SKM-1 (cell line): Measurements from ENCODE around the gene DIAPH3.
"Not testable (repeated sequence)": the region's sequence is repeated elsewhere in the genome, so short reads cannot be mapped to it uniquely, and the experiment has no call there.

Experiments
- DNase-seq: peaks from one replicate; lab custom pipeline; 2025; ENCODE audit not compliant: unreplicated experiment; lab: John Stamatoyannopoulos, UW

The DIAPH3 gene, protein sequence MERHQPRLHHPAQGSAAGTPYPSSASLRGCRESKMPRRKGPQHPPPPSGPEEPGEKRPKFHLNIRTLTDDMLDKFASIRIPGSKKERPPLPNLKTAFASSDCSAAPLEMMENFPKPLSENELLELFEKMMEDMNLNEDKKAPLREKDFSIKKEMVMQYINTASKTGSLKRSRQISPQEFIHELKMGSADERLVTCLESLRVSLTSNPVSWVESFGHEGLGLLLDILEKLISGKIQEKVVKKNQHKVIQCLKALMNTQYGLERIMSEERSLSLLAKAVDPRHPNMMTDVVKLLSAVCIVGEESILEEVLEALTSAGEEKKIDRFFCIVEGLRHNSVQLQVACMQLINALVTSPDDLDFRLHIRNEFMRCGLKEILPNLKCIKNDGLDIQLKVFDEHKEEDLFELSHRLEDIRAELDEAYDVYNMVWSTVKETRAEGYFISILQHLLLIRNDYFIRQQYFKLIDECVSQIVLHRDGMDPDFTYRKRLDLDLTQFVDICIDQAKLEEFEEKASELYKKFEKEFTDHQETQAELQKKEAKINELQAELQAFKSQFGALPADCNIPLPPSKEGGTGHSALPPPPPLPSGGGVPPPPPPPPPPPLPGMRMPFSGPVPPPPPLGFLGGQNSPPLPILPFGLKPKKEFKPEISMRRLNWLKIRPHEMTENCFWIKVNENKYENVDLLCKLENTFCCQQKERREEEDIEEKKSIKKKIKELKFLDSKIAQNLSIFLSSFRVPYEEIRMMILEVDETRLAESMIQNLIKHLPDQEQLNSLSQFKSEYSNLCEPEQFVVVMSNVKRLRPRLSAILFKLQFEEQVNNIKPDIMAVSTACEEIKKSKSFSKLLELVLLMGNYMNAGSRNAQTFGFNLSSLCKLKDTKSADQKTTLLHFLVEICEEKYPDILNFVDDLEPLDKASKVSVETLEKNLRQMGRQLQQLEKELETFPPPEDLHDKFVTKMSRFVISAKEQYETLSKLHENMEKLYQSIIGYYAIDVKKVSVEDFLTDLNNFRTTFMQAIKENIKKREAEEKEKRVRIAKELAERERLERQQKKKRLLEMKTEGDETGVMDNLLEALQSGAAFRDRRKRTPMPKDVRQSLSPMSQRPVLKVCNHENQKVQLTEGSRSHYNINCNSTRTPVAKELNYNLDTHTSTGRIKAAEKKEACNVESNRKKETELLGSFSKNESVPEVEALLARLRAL

DNA sequence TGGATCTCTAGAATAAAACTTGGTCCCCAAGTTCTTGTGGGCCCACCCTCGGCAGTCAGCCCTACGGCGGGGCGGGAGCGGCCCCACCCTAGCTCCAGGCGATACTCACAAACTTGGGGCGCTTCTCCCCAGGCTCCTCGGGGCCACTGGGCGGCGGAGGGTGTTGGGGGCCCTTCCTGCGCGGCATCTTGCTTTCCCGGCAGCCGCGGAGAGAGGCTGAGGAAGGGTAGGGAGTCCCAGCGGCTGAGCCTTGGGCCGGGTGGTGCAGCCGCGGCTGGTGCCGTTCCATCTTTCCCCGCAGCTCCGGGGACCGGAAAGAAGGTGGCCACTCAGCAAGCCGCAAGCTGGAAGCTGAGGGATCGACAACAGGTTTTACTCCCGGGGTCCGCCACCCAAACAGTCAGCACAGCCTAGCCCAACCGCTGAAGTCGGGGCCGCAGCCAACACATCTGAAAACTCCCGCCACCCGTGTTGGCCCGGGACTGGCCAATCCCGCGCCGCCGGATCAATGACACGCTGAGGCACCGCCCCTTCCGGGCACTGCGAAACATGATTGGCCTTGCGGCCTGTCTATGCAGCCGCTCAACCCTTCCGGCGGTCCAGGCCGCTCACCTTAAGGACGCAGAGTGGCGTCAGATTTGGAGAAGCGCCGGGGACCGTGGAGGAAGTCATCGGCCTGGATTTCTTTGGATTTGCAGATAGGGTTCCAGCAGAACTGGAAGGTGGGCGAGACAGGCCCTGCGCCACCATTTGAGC, at the start of gene DIAPH3:
DIAPH3 (minus strand) TSS at position 451 of the 756 bp plus-strand sequence; CDS start at position 289, 162 bp downstream.
- DNase-seq = peak; percentile 87

DNA sequence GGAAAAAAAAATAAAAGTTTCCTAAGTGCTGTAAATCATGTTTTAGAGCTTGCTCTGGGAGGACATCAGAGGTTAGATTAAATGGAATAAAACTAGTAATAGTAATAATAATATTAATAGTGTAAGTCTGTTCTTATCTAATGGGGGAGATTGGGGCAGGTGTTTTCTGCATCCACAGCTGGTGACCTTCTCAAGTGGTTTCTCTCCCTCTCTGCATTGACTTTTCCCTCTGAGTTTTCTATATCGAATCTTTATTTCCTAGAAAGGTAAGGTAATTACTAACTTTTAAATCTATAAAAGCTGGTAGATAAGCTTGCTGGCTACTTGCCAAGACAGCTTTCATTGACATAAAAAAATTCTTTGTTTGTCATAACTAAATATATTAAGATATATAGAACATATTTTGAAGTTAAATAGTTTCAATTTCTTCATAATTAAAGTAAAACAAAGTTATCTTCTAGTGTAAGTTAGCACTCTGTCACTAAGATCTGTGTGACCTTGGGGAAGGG, 49.6 kb upstream of the DIAPH3 start:
- DNase-seq = no peak

DNA sequence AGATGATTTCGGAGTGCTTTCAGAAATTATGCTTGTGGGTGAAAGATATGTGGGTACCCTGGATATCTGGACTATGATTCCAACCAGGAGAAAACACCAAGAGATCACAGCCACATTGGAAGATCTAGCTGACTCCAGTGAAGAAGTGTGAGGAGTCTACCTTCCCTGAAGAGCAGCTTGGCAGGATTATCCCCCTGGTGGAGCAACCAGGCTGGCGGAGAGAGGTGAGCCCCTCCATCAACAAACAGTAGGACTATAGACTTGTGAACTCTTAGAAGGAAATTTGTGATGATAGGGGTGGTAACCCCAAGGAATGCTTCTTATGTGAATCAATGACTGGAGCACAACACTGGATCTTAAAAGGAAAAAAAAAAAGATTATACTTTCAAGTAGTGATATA, 47.8 kb upstream of the DIAPH3 start:
- no peak for DNase-seq

DNA sequence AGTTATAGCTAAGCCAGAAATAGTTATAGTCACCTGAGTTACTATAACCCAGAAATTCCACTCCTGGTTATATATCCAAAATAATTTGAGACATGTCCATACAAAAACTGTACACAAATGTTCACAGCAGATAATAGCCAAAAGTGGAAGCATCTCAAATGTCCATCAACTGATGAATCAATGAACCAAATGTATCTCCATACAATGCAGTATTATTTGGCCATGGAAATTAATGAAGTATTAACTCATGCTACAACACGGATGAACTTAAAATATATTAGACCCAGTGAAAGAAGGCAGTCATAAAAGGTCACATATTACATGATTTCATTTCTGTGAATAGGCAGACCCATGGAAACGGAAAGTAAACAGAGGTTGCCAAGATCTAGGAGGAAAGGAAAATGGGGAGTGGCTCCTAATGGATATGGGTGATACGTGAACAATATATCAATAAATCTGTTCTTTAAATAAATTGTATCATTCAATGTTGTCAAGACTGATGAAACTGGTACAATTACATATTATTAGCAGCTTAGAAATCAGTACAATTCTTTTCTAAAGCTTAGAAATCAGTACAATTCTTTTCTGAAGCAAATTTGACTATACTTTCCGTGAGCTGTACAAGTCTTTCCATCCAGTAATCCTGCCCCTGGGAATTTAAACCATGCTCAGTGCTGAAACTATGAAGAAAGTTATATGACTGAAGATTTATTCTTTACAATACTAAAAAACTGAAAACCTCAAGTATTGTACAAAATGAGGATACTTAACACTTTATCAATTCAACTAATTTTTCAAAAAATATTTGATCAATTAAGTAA, 47.0 kb upstream of the DIAPH3 start:
- no peak for DNase-seq

DNA sequence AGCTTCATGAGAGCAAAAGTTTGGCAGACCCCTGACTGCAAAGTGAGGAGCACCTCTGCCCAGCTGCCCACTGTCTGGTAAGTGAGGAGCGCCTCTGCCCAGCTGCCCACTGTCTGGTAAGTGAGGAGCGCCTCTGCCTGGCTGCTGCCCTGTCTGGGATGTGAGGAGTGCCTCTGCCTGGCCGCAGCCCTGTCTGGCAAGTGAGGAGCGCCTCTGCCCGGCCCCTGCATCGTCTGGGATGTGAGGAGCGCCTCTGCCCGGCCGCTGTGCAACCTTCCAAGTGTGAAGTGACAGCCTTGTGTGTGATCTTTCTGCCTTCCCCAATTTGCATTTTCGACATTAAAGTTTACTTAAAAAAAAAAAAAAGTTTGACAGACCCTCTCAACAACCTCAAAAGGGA, 41.8 kb upstream of the DIAPH3 start:
- DNase-seq = not testable (repeated sequence)

DNA sequence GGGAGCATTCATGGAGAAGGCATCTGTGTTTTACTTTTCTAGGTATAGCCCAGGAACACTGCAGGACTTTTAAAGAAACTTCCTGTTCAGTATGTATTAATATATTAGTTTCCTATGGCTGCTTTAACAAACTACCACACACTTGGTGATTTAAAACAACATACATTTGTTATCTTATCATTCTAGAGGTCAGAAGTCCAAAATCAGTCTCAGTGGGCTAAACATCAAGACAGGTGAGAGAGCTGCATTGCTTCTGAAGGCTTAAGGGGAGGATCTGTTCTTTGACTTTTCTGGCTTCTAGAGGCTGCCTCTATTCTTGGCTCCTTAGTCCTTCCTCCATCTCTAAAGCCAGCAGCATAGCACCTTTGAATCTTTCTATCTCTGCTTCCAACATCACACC, 37.6 kb upstream of the DIAPH3 start:
- no peak for DNase-seq

DNA sequence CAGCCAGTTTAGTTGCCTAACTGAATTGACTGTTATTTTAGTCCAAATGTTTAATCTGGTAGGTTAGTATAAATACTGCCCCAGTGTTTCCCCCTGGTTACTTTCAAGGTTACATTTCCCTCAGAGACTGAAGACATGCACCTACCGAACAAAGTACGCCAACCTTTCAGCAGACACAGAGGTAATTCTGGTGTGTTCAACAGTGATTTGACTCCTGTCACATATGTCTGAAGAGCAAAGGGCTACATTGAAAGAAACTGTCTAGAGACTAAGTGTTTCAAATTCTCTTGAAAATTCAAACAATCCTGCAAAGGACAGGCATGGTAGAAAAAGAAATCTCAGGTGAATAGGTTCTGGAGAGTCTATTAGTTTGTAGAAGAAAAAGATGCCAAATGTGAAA, 32.2 kb upstream of the DIAPH3 start:
- DNase-seq = not testable (repeated sequence)

DNA sequence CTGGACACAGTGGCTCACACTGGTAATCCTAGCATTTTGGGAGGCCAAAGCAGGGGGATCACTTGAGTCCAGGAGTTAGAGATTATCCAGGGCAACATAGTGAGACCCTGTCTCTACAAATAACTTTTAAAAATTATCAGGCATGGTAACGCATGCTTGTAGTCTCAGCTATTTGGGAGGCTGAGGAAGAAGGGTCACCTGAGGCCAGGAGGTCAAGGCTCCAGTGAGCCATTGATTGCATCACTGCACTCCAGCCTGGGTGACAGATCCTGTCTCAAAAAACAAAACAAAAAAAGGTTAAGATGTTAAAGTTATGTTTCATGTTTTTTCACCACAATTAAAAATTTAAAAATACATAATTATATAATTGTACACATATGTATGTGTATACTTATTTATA, 19.2 kb upstream of the DIAPH3 start:
- DNase-seq = no peak

DNA sequence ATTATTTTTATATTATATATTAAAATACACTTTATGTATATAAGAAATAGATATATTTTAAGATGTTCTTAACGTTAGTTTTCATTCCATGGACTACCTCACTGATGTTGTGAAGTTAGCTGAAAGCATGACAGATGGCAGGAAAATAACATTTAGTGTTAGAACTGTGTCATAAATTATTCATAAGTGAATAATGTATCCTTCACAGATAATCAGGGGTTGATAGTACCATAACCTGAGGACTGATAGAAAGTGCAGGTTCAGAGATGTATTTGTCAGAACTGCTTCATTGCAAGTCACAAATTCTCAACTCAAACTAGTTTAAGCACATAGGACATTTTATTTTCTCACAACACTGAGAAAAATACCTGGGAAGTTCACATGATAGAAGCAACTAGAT, 14.6 kb upstream of the DIAPH3 start:
- DNase-seq = no peak

DNA sequence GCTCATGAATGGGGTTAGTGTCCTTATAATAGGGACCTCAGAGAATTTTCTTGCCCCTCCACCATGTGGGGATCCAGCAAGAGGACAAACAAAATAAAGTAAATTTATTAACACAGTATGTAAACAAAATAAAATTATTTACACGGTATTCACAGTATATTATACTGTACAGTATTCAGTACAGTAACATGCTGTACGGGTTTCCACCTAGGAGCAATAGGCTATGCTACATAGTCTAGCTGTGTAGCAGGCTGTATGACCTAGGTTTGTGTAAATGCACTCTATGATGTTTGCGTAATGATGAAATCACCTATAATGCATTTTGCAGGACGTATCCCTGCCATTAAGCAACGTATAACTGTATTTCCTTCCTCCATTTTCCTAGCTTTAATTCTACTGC, 11.8 kb upstream of the DIAPH3 start:
- no peak for DNase-seq

DNA sequence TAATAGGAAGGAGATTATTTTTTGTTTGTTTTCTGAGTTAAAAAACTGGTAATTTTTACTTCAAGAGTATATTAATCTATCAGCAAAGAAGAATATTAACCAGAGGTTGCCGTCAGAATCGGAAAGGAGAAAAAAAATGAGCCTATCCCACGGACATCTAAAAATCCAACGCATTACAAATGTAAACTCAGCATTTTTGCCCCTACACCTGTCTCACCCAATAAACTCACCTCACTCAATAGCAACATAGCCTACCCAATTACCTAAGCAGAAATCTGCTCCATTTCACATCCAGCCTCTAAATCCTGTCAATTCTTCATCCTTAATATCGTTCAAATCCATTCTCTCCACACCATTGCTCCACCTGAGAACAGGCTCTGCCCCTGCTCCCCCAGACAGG, 10.4 kb upstream of the DIAPH3 start:
- DNase-seq = no peak

DNA sequence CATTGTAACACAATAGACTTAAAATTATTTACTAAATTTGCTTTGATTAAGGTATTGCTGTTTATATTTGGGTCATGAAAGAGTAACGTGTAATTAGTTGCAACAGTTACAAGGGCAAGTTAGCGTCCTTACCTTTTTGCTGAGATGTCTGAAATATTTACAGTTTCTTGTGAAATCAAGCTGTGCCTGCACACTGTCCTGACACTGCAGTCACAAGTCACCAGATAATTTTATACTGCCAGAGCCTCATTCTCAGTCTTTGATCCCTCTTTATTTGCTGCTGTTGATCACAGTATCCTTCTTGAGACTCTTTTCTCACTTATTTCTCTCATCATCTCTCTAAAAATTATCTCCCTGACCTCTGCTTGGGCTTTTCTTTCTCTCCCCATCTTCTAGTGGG, 8.4 kb upstream of the DIAPH3 start:
- no peak for DNase-seq

DNA sequence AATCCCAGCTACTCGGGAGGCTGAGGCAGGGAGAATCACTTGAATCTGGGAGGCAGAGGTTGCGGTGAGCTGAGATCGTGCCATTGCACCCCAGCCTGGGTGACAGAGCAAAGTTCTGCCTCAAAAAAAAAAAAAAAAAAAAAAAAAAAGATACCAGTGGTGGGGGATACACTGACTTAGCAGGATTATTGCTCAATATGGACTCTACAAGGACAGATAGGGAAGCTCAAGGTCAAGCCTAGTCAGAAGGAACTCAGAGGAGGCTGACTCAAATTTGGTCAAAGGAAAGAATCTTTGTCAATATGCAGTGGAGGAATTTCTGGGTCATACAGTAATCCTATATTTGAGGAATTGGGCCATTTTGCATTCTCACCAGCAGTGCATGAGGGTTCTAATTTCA, 6.7 kb upstream of the DIAPH3 start:
- DNase-seq = no peak

DNA sequence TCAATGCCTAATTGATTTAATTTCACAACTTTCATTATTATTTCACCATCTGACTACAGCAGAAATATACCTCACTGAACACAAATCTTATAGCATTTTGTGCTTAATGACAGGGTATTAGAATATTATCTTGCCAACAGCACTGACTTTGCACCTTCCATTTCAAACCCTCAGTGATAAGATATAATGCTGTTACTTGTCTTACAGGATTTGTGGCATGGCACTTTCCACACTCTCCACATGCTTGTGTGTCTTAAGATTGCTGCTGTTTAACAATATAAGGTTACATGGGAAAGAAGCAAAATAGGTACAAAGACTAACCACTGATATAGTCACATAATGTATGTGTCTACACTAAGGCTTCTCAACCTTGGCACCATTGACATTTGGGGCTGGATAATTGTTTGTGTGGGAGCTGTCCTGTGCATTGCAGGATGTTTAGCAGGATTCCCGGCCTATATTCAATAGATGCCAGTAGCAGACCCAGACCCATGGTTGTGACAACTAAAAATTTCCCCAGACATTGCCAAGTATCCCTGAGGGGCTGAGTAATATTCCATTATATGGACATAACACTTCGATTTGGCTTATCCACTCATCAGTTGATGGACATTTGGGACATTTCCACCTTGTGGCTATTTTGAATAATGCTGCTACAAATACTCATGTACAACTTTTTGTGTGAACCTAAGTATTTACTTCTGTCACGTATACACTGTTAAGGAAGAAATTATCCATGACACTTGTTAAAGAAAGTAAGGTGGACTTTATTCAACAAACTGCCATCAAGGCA, 5.7 kb upstream of the DIAPH3 start:
- DNase-seq = no peak

DNA sequence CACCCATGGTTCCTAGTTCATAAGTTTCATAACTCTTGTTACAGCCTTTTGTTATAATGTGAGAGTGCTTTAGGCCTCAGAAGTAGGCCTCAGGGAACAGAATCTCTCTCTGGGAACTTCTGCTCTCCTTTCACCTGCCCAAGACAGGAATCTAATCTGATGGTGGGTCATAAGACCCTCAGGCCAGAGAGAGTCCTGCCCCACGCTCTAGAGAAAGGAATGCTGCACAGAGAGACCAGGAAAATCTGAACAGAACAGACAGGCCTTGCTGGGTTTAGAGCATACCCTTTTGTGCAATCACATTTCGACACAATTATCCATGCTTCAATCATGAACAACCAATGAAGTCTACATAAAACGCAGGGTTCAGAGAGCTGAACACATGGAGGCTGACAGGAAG, 3.4 kb upstream of the DIAPH3 start:
- DNase-seq = no peak

DNA sequence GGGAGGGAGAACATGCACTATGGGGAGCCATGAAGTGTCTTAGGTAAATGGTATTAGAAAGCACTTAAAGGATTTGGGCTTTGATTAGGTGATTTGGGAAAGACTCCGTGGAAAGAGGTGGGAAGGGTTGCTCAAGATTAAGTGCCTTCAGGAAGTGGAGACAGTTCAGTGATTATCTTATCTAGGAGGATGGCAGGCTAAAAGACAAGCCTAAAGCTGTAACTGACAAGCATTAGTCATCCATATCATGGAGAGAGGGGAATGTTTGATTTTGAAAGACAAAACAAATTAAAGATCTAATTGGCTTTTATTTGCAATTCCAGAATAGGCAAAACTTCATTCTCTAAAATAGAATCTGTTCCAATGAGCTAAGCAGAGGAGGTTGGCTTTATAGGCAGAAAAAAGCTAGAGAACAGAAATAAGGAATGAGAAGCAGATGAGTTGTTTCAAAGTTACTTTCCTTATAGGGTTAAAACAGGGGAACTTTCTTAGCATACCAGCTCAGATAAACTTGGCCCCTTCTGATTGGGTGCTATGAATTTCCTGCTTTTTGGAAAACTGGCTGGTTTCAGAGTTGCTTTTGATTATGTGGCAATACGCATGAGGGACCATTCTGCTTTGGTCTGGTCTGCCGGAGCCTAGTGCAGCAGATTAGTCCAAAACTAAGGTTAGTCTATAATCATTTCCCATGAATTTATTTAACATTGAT, 1.8 kb upstream of the DIAPH3 start:
- no peak for DNase-seq

DNA sequence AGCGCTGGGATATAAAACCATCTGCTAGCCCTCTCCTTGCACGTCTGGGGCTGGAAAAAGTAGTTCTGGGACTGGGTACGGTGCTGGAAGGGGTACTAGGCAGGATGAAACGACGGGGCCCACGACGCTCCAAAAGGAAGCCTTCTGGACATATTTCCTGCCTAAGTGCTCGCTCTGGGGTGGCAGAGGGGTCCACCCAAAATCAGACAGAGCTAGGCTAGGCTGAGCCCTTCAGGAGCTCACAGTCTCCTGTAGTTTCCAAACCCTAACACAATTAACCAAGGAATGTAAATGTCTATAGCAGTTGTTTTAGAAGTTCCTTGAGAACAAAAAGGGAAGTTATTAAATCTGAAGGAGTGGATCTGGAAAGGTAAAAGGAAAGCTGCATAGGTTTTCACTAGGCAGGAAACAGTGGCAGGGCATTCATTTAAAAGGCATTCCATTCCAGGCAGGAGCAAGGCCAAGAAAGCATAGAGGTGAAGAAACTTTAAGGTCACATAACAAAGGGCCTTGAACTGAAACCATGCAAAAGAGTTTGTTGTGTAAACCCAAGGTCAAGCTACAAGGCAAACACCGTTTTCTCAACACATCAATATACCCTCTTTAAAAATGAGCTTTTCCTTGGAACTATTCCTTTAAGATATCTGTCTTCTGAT, 634 bp upstream of the DIAPH3 start:
- DNase-seq = no peak

DNA sequence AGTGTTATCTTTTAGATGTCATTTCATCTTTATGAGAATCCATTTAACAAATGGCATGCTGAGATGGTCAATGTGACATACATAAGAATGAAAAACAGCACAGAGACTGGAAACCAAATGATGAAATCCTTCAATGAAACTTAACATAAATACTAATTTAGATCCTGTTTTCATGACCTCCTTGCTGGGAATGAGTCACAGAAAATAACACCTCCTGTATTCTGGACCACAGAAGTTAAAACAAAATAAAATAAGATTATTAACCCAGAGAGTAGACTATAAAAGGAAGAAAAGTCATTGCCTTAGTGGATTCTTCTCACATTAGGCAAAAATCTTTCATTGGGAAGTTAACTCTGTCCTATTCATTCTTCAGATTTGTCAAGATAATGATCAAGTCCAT, 1.6 kb downstream of the DIAPH3 start:
- no peak for DNase-seq
